Measurements from ENCODE around the gene ANKHD1. TPM values are rescaled to one million over a fixed set of nuclear protein-coding genes. Genes with fewer than 3 reads are reported as not detected.
A peak's percentile ranks its signal among the peaks of the same experiment; 100 is the strongest.

ANKHD1 gene
- polyA plus RNA-seq, 3 donors: 29.0 to 110 (median 43.6) TPM

DNA sequence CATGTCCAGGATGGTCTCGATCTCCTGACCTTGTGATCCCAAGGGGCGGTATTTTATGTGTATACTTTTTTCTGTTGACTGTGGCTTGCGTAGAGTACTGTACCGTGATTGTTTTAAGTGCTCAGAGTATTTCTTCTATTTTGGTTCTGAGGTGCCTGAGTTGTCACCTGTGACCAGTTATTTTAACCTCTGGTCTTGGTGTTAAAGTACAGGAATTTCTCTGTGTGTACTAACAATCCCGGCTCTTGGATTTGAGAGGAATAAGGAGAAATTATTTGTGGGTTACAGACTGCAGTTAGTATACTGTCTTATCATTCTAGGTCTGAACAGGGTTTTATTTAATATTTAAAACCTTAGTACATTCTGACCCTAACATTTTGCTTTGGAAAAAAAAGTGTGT, 2.0 kb downstream of the ANKHD1 start:
- no peak overlapping the region for H3K9ac ChIP-seq (ENCODE audit: insufficient read depth, low read length, poor library complexity, severe bottlenecking)
- H3K79me2 ChIP-seq (ENCODE audit: insufficient read depth, low read length): peaks cover 92% of the 10 kb centered on the region
- TF ChIP-seq, protein P1, sequence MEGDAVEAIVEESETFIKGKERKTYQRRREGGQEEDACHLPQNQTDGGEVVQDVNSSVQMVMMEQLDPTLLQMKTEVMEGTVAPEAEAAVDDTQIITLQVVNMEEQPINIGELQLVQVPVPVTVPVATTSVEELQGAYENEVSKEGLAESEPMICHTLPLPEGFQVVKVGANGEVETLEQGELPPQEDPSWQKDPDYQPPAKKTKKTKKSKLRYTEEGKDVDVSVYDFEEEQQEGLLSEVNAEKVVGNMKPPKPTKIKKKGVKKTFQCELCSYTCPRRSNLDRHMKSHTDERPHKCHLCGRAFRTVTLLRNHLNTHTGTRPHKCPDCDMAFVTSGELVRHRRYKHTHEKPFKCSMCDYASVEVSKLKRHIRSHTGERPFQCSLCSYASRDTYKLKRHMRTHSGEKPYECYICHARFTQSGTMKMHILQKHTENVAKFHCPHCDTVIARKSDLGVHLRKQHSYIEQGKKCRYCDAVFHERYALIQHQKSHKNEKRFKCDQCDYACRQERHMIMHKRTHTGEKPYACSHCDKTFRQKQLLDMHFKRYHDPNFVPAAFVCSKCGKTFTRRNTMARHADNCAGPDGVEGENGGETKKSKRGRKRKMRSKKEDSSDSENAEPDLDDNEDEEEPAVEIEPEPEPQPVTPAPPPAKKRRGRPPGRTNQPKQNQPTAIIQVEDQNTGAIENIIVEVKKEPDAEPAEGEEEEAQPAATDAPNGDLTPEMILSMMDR (IDR thresholded peaks at IDR 0.05): no peak
- H3K27ac ChIP-seq (ENCODE audit: low read depth in 1 of 2, low read length in 2 of 2): peak overlapping the region in 1 of 2 donors; percentile 91
- H4K20me1 ChIP-seq (ENCODE audit: insufficient read depth, low read length): peaks cover 65% of the 10 kb centered on the region
- intact Hi-C loops (cut with micrococcal nuclease): loop anchor here in 1 of 2 donors (5.0 to 10.0 kb wide), 3 partner anchors 141 to 309 kb away; partner anchors contain the start of genes EIF4EBP3, IK and NDUFA2
- H3K36me3 Mint-ChIP-seq: peaks cover 9 to 28% of the 10 kb centered on the region in 2 donors
- 100% methylated on average over 3 of the region's 5 CpGs for WGBS (ENCODE audit: insufficient coverage)
- peaks cover 23 to 32% of the 10 kb centered on the region in 2 donors for H3K4me1 ChIP-seq (ENCODE audit: control insufficient read depth in 1 of 2, insufficient read depth in 2 of 2, low read length in 2 of 2)
- no peaks in the 10 kb centered on the region for H3K27me3 Mint-ChIP-seq (ENCODE audit: low read depth in 3 of 3)
- H3K27ac Mint-ChIP-seq: peak overlapping the region in 1 of 7 donors; percentile 67
- peak overlapping the region in 1 of 3 experiments; percentile 86 for H3K4me3 ChIP-seq (replicated peaks in 1 of 3; ENCODE audit: low read depth in 2 of 3, low read length in 3 of 3)
- no peak overlapping the region for H2AFZ ChIP-seq (ENCODE audit: insufficient read depth, low read depth, low read length, poor library complexity, severe bottlenecking)
- H3K9me3 Mint-ChIP-seq: no peaks in the 10 kb centered on the region
- no peak for DNase-seq
- no peaks in the 10 kb centered on the region for H3K9me3 ChIP-seq (replicated peaks in 1 of 2; ENCODE audit: control insufficient read depth in 1 of 2, insufficient read depth in 1 of 2, low read length in 2 of 2)
- H3K27me3 ChIP-seq (ENCODE audit: control insufficient read depth in 2 of 2, insufficient read depth in 2 of 2, low read length in 2 of 2): no peaks in the 10 kb centered on the region
- H3K36me3 ChIP-seq (replicated peaks in 1 of 2; ENCODE audit: control insufficient read depth in 1 of 2, insufficient read depth in 2 of 2, low read length in 2 of 2): peaks cover 6 to 27% of the 10 kb centered on the region in 2 donors
- peaks cover 31% of the 10 kb centered on the region for H3K4me1 Mint-ChIP-seq
- H3K4me3 Mint-ChIP-seq: no peak overlapping the region
- H3K4me2 ChIP-seq (replicated peaks; ENCODE audit: extremely low read depth, low read length, poor library complexity, severe bottlenecking): peak overlapping the region; percentile 88

GRCh38 chr5:140408750-140409241, 7.2 kb downstream of the ANKHD1 start:
- Histone ChIP-seq H4K20me1 (ENCODE audit: insufficient read depth, low read length) (peaks cover 98% of the 10 kb centered on the region), H3K79me2 (ENCODE audit: insufficient read depth, low read length) (peaks cover 100% of the 10 kb centered on the region), H3K27me3 (ENCODE audit: control insufficient read depth in 2 of 2, insufficient read depth in 2 of 2, low read length in 2 of 2) (no peaks in the 10 kb centered on the region), H3K27ac (ENCODE audit: low read depth in 1 of 2, low read length in 2 of 2) (no peak overlapping the region), H3K4me2 (replicated peaks; ENCODE audit: extremely low read depth, low read length, poor library complexity, severe bottlenecking) (no peak overlapping the region), H3K4me1 (ENCODE audit: control insufficient read depth in 1 of 2, insufficient read depth in 2 of 2, low read length in 2 of 2) (peaks cover 3 to 8% of the 10 kb centered on the region in 2 donors), H3K9me3 (replicated peaks in 1 of 2; ENCODE audit: control insufficient read depth in 1 of 2, insufficient read depth in 1 of 2, low read length in 2 of 2) (no peaks in the 10 kb centered on the region), H3K36me3 (replicated peaks in 1 of 2; ENCODE audit: control insufficient read depth in 1 of 2, insufficient read depth in 2 of 2, low read length in 2 of 2) (peaks cover 6 to 42% of the 10 kb centered on the region in 2 donors), H2AFZ (ENCODE audit: insufficient read depth, low read depth, low read length, poor library complexity, severe bottlenecking) (no peak overlapping the region), H3K4me3 (replicated peaks in 1 of 3; ENCODE audit: low read depth in 2 of 3, low read length in 3 of 3) (no peak overlapping the region), H3K9ac (ENCODE audit: insufficient read depth, low read length, poor library complexity, severe bottlenecking) (no peak overlapping the region)
- no peak for DNase-seq
- TF ChIP-seq, protein P1 (IDR thresholded peaks at IDR 0.05): no peak
- H3K36me3 Mint-ChIP-seq: peaks cover 17 to 39% of the 10 kb centered on the region in 2 donors
- no peaks in the 10 kb centered on the region for H3K9me3 Mint-ChIP-seq
- intact Hi-C loops (cut with micrococcal nuclease): loop anchor here in 1 of 2 donors (1.0 to 10.0 kb wide), 2 partner anchors 28 to 136 kb away; partner anchors contain the start of gene EIF4EBP3
- H3K4me1 Mint-ChIP-seq: peaks cover 19% of the 10 kb centered on the region
- no peaks in the 10 kb centered on the region for H3K27me3 Mint-ChIP-seq (ENCODE audit: low read depth in 3 of 3)
- peak overlapping the region in 2 of 7 donors; percentile 37 to 40 for H3K27ac Mint-ChIP-seq
- WGBS (ENCODE audit: insufficient coverage): 100% methylated on average over 1 of the region's 4 CpGs
- no peak overlapping the region for H3K4me3 Mint-ChIP-seq

Measured in CD14-positive monocyte (primary cell).